AG04449 (cell line): Measurements from ENCODE around the gene USP19.

Experiments used
- CTCF ChIA-PET: fragments of 350-600 bp; formaldehyde crosslinking; extraction: SDS; loops from one replicate; lab custom pipeline; 2021; ENCODE audit warnings: antibody characterized with exemption; lab: Yijun Ruan, JAX
- POLR2A ChIA-PET: fragments of 400-600, 350-600 bp; formaldehyde crosslinking; extraction: SDS; loops from one replicate; lab custom pipeline; 2020; ENCODE audit warnings: antibody characterized with exemption, inconsistent platforms; lab: Yijun Ruan, JAX
- DNase-seq: peaks from one replicate; pipeline ENCODE4 v3.0.0-alpha.2; 2010; ENCODE audit warnings: low read depth, low spot score
- H3K4me3 ChIP-seq: 2 replicates; pipeline ENCODE4 v1.5.1; 2011; ENCODE audit warnings: low read depth, mild to moderate bottlenecking, control low read depth, low read length
- TF ChIP-seq, protein P1 (sequence below): IDR thresholded peaks from one replicate; pipeline ENCODE4 v1.5.1; 2011; ENCODE audit warnings: mild to moderate bottlenecking, moderate library complexity, low read length, control low read depth, inconsistent platforms; ENCODE audit not compliant: insufficient read depth; ENCODE audit errors: missing control alignments

USP19 gene

GRCh38 chr3:49134471-49135265, 14.0 kb upstream of the USP19 start:
- no peak for DNase-seq
- TF ChIP-seq, protein P1, sequence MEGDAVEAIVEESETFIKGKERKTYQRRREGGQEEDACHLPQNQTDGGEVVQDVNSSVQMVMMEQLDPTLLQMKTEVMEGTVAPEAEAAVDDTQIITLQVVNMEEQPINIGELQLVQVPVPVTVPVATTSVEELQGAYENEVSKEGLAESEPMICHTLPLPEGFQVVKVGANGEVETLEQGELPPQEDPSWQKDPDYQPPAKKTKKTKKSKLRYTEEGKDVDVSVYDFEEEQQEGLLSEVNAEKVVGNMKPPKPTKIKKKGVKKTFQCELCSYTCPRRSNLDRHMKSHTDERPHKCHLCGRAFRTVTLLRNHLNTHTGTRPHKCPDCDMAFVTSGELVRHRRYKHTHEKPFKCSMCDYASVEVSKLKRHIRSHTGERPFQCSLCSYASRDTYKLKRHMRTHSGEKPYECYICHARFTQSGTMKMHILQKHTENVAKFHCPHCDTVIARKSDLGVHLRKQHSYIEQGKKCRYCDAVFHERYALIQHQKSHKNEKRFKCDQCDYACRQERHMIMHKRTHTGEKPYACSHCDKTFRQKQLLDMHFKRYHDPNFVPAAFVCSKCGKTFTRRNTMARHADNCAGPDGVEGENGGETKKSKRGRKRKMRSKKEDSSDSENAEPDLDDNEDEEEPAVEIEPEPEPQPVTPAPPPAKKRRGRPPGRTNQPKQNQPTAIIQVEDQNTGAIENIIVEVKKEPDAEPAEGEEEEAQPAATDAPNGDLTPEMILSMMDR, result no peak
- ChIA-PET POLR2A (no interaction called here), CTCF (no interaction called here)
- H3K4me3 ChIP-seq, result no peak overlapping the region; the same call in 1 of the 2 replicates

- peak overlapping the region; percentile 95 for H3K4me3 ChIP-seq
- DNase-seq, result peak; percentile 59
- TF ChIP-seq, protein P1, result no peak
- ChIA-PET POLR2A (interaction anchor here (0.5 to 2.6 kb wide), 8 partner anchors 8 to 116 kb away, joined by 3 to 31 read pairs (median 5); partner anchors contain the start of genes KLHDC8B, NDUFAF3, QRICH1 and USP19), CTCF (interaction anchor here (0.9 to 1.7 kb wide), 4 partner anchors 12 to 41 kb away, joined by 3 to 7 read pairs (median 4); partner anchors contain the start of genes KLHDC8B and QRICH1)
Observed at GRCh38 chr3:49133226-49133951, 12.8 kb upstream of the USP19 start.

GRCh38 chr3:49132437-49133225, 12.0 kb upstream of the USP19 start, which contains the start of gene LAMB2:
LAMB2 (minus strand) TSS chr3:49133050; CDS start chr3:49132867, 183 bp downstream.
- ChIA-PET POLR2A (interaction anchor here (0.9 to 2.6 kb wide), 8 partner anchors 8 to 111 kb away, joined by 3 to 31 read pairs (median 6); partner anchors contain the start of genes IMPDH2, KLHDC8B, NDUFAF3 and QRICH1), CTCF (interaction anchor here (0.8 to 1.7 kb wide), 4 partner anchors 11 to 54 kb away, joined by 3 to 7 read pairs (median 4); partner anchors contain the start of gene KLHDC8B)
- TF ChIP-seq, protein P1, result peak; percentile 28
- peak; percentile 56 for DNase-seq
- peak within 1 kb of the TSS; percentile 95 for H3K4me3 ChIP-seq

GRCh38 chr3:49132073-49132436, 11.4 kb upstream of the USP19 start:
- H3K4me3 ChIP-seq, result peak overlapping the region; percentile 95
- CTCF ChIA-PET, result interaction anchor here (0.8 to 1.7 kb wide), 5 partner anchors 10 to 54 kb away, joined by 3 to 7 read pairs (median 4); partner anchors contain the start of genes KLHDC8B and USP19
- DNase-seq, result no peak
- POLR2A ChIA-PET, result interaction anchor here (1.0 to 2.6 kb wide), 5 partner anchors 8 to 110 kb away, joined by 5 to 31 read pairs (median 7); partner anchors contain the start of genes IMPDH2, NDUFAF3, QRICH1 and USP19
- TF ChIP-seq, protein P1, result no peak

- POLR2A ChIA-PET, result interaction anchor here (1.9 to 2.6 kb wide), 2 partner anchors 10 to 110 kb away, joined by 5 to 25 read pairs; partner anchors contain the start of genes NDUFAF3 and USP19
- H3K4me3 ChIP-seq, result peak overlapping the region; percentile 95
- CTCF ChIA-PET, result interaction anchor here (1.3 to 1.7 kb wide), 2 partner anchors 11 to 39 kb away, joined by 4 to 5 read pairs; partner anchors contain the start of gene USP19
- no peak for DNase-seq
- TF ChIP-seq, protein P1, result no peak
Observed at GRCh38 chr3:49131576-49131975, 11.0 kb upstream of the USP19 start.
